K562 (cell line): ENCODE data around the gene LY6G6D. TPM values are rescaled to one million over a fixed set of nuclear protein-coding genes. Genes with fewer than 3 reads are reported as not detected.
A peak's percentile ranks its signal among the peaks of the same experiment; 100 is the strongest.

Experiments
- BRD4 ChIP-seq: fragments of 200-600 bp; sonication (generic); IDR thresholded peaks from 2 replicates; pipeline ENCODE4 v1.6.1; 2017; ENCODE audit warnings: inconsistent platforms
- BRD9 ChIP-seq: fragments of 450-650 bp; IDR thresholded peaks from 2 replicates; pipeline ENCODE4 v1.6.1; 2018; ENCODE audit warnings: low read depth; ENCODE audit not compliant: partially characterized antibody
- FOXP1 ChIP-seq: sonication (generic); formaldehyde crosslinking; IDR thresholded peaks from 2 replicates; pipeline ENCODE4 v1.8.0; 2022; ENCODE audit warnings: mild to moderate bottlenecking, missing genetic modification reagents
- HES1 ChIP-seq: fragments of 450-650 bp; IDR thresholded peaks from 2 replicates; pipeline ENCODE4 v1.6.1; 2016; ENCODE audit warnings: low read depth, mild to moderate bottlenecking, moderate library complexity
- HEY1 ChIP-seq: fragments of 250-450 bp; sonication (Bioruptor Pico); IDR thresholded peaks from 2 replicates; pipeline ENCODE4 v1.5.0; 2020; ENCODE audit warnings: mild to moderate bottlenecking, moderate library complexity, borderline replicate concordance
- MAZ ChIP-seq, 2 experiments: fragments of 450-650 bp in 1 of 2; sonication (generic) in 1 of 2; formaldehyde crosslinking; IDR thresholded peaks in 1 of 2; conservative IDR thresholded peaks in 1 of 2; 2 replicates each; pipeline versions ENCODE4 v1.4.0 to v1.5.0; 2020; ENCODE audit warnings: mild to moderate bottlenecking in 1 of 2, missing genetic modification reagents in 1 of 2
- NR4A1 ChIP-seq, 2 experiments: fragments of 250-450 bp in 1 of 2; fragments of 450-650 bp in 1 of 2; sonication (Bioruptor Pico) in 1 of 2; IDR thresholded peaks; 2 replicates each; pipeline versions ENCODE4 v1.4.0 to v1.6.1; 2016 to 2020; ENCODE audit warnings: mild to moderate bottlenecking in 2 of 2, missing compliant biosample characterization in 1 of 2, missing genetic modification characterization in 1 of 2, moderate library complexity in 1 of 2
- POLR2AphosphoS5 ChIP-seq: IDR thresholded peaks from 2 replicates; pipeline ENCODE4 v1.6.1; 2011; ENCODE audit warnings: mild to moderate bottlenecking, low read depth, low read length, moderate library complexity; ENCODE audit not compliant: control insufficient read depth, insufficient read depth
- RHOXF2B ChIP-seq: fragments of 250-450 bp; sonication (Bioruptor Pico); conservative IDR thresholded peaks from 2 replicates; pipeline ENCODE4 v1.5.1; 2021
- SP1 ChIP-seq: sonication (generic); formaldehyde crosslinking; IDR thresholded peaks from 2 replicates; pipeline ENCODE4 v1.8.1; 2022; ENCODE audit warnings: mild to moderate bottlenecking, missing genetic modification reagents
- TAL1 ChIP-seq: fragments of 450-650 bp; IDR thresholded peaks from 2 replicates; pipeline ENCODE4 v1.6.1; 2016; ENCODE audit warnings: mild to moderate bottlenecking
- TRIM28 ChIP-seq: fragments of 450-650 bp; IDR thresholded peaks from 2 replicates; pipeline ENCODE4 v1.6.1; 2017
- YY1 ChIP-seq, 3 experiments: IDR thresholded peaks; 2 replicates each; pipeline ENCODE4 v1.6.1; 2011; ENCODE audit warnings: low read length in 2 of 3, mild to moderate bottlenecking in 2 of 3, moderate library complexity in 2 of 3, borderline replicate concordance in 1 of 3, control low read depth in 1 of 3, low read depth in 1 of 3; ENCODE audit not compliant: insufficient read depth in 3 of 3, insufficient replicate concordance in 2 of 3, control insufficient read depth in 1 of 3, insufficient read length in 1 of 3; ENCODE audit errors: extremely low read depth in 1 of 3
- ZBTB34 ChIP-seq: fragments of 250-450 bp; sonication (Bioruptor Pico); IDR thresholded peaks from 2 replicates; pipeline ENCODE4 v1.8.0; 2021; ENCODE audit warnings: mild to moderate bottlenecking, moderate library complexity
- ZNF212 ChIP-seq: fragments of 450-650 bp; formaldehyde crosslinking; IDR thresholded peaks from 2 replicates; pipeline ENCODE4 v1.4.0; 2020; ENCODE audit warnings: mild to moderate bottlenecking
- ZNF217 ChIP-seq: sonication (generic); formaldehyde crosslinking; IDR thresholded peaks from 2 replicates; pipeline ENCODE4 v1.8.0; 2022; ENCODE audit warnings: mild to moderate bottlenecking, missing genetic modification reagents
- ZNF239 ChIP-seq: fragments of 250-450 bp; sonication (Bioruptor Pico); IDR thresholded peaks from 2 replicates; pipeline ENCODE4 v1.4.0; 2020; ENCODE audit warnings: mild to moderate bottlenecking
- ZNF316 ChIP-seq: fragments of 450-650 bp; IDR thresholded peaks from 2 replicates; pipeline ENCODE4 v1.6.1; 2016
- ZNF518B ChIP-seq: fragments of 250-450 bp; sonication (Bioruptor Pico); IDR thresholded peaks from 2 replicates; pipeline ENCODE4 v1.5.0; 2021; ENCODE audit warnings: mild to moderate bottlenecking, moderate library complexity
- polyA plus RNA-seq, 8 experiments: library from polyadenylated mRNA; depleted of rRNA in 4 of 8; stranded (reverse) in 5 of 8; unstranded in 3 of 8; fragments of >200 nt; fragmentation: Nextera tagmentation in 2 of 8; fragmentation: Illumina TruSeq in 1 of 8; extraction: Ambion mirVana in 2 of 8; extraction: Trizol in 1 of 8; gene quantifications; 2 replicates each; pipeline versions ENCODE4 v1.2.1 to v1.2.3, GENCODE V29; 2011 to 2014; ENCODE audit warnings: inconsistent platforms in 1 of 8, missing spikeins in 1 of 8
- total RNA-seq, 7 experiments: library from RNA; depleted of rRNA in 6 of 7; stranded (reverse); fragments of >200 nt in 6 of 7; fragmentation: Illumina TruSeq in 2 of 7; extraction: Trizol in 2 of 7; gene quantifications; 2 replicates each; pipeline versions ENCODE4 v1.2.1 to v1.2.3, GENCODE V29; 2011 to 2021; ENCODE audit warnings: low replicate concordance in 1 of 7

The LY6G6D gene
- total and polyA plus RNA-seq, 9 of the 15 experiments (the other 6 are each of a cell fraction or from before 2014, with no cell fraction given), result 0.30 to 0.38 TPM; not detected in 7

- TF ChIP-seq MAZ (CRISPR knock-in tag; conservative IDR thresholded peaks at IDR 0.05 in 1 of 2, IDR thresholded peaks at IDR 0.05 in 1 of 2) (no peak; a peak in 1 of 4 replicates), ZNF212 (CRISPR knock-in tag) (no peak), HEY1 (CRISPR knock-in tag) (no peak), BRD4 (no peak), ZNF239 (CRISPR knock-in tag) (peak; percentile 2; the same call in 1 of the 2 replicates), ZNF518B (CRISPR knock-in tag) (no peak), BRD9 (no peak), POLR2AphosphoS5 (0 out of 2 replicates have a peak, but pooled peaks have one; percentile 32), ZNF217 (CRISPR knock-in tag) (no peak), TAL1 (no peak), TRIM28 (no peak), ZBTB34 (CRISPR knock-in tag) (no peak), RHOXF2B (CRISPR knock-in tag) (no peak), NR4A1 (CRISPR knock-in tag; IDR thresholded peaks at IDR 0.05) (no peak), NR4A1 (tag; IDR thresholded peaks at IDR 0.05) (no peak), YY1 (IDR thresholded peaks at IDR 0.05; ENCODE audit: borderline replicate concordance in 1 of 3, control insufficient read depth in 1 of 3, extremely low read depth in 1 of 3, insufficient read depth in 3 of 3, insufficient read length in 1 of 3, insufficient replicate concordance in 2 of 3, low read depth in 1 of 3, low read length in 2 of 3) (peak in 1 of 3 experiments; percentile 48), FOXP1 (CRISPR knock-in tag) (no peak), SP1 (CRISPR knock-in tag) (no peak; the same call in 1 of the 2 replicates), HES1 (no peak), ZNF316 (peak; percentile 95)
These were observed 12.0 kb downstream of the LY6G6D start (continued) for GRCh38 chr6:31727034-31727716.
